Measurements from ENCODE around the gene TRMT10A. TPM values are rescaled to one million over a fixed set of nuclear protein-coding genes. Genes with fewer than 3 reads are reported as not detected.

The TRMT10A gene
- polyA plus RNA-seq, 1 donor from 2014 or later: 10.5 TPM

DNA sequence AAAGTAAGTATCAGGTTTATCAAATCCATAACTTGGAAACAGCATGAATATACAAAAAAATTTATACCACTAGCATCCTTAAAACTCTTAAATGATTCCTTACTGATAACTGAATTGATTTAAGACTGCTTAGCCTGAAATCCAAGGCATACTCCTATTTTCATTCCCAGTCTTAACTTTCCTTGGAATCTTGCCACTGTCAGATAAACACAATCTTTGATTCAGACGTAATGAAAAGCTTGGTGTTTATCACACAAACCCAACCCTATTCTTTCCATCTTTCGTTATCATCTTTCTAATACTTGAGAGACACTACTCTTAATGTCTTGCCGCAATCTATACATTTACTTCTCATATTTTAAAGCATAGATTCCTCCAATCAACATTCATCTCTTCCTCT, 33.9 kb downstream of the TRMT10A start:
- Histone ChIP-seq H3K27ac (ENCODE audit: low read length) (no peak overlapping the region), H4K20me1 (ENCODE audit: insufficient read depth) (no peaks in the 10 kb centered on the region), H3F3A (ENCODE audit: insufficient read depth, low read length, poor library complexity, severe bottlenecking) (no peaks in the 10 kb centered on the region), H3K4me2 (ENCODE audit: low read length) (no peak overlapping the region), H3K9me2 (ENCODE audit: insufficient read depth, low read length) (no peaks in the 10 kb centered on the region), H3K9me3 (ENCODE audit: low read length) (no peaks in the 10 kb centered on the region), H2AFZ (ENCODE audit: low read depth, low read length) (no peak overlapping the region), H3K4me3 (ENCODE audit: low read length) (no peak overlapping the region), H3K27me3 (ENCODE audit: insufficient read depth, low read depth, low read length) (no peaks in the 10 kb centered on the region), H3K9ac (ENCODE audit: low read length) (no peak overlapping the region), H3K79me2 (replicated peaks; ENCODE audit: insufficient read depth, low read length) (no peaks in the 10 kb centered on the region), H3K36me3 (ENCODE audit: insufficient read depth, low read length) (no peaks in the 10 kb centered on the region)
- no peak for TF ChIP-seq EZH2 (IDR thresholded peaks at IDR 0.05; ENCODE audit: borderline replicate concordance, insufficient read depth, low read length, poor library complexity, severe bottlenecking)
- TF ChIP-seq TAF1 (IDR thresholded peaks at IDR 0.05; ENCODE audit: low read depth): no peak
- TF ChIP-seq CTCF (IDR thresholded peaks at IDR 0.05; ENCODE audit: poor library complexity, severe bottlenecking): no peak
- TF ChIP-seq POLR2AphosphoS5 (IDR thresholded peaks at IDR 0.05): no peak
- no peak for TF ChIP-seq REST (IDR thresholded peaks at IDR 0.05; ENCODE audit: borderline replicate concordance)
- TF ChIP-seq SMC3 (conservative IDR thresholded peaks at IDR 0.05; ENCODE audit: poor library complexity): no peak
- TF ChIP-seq MXI1 (conservative IDR thresholded peaks at IDR 0.05; ENCODE audit: poor library complexity, severe bottlenecking): no peak
- TF ChIP-seq RAD21 (conservative IDR thresholded peaks at IDR 0.05): no peak
- no peak for TF ChIP-seq EP300 (conservative IDR thresholded peaks at IDR 0.05; ENCODE audit: poor library complexity, severe bottlenecking)

- H3K27ac ChIP-seq (ENCODE audit: low read length): no peak overlapping the region
- no peaks in the 10 kb centered on the region for H3K27me3 ChIP-seq (ENCODE audit: insufficient read depth, low read depth, low read length)
- no peaks in the 10 kb centered on the region for H3K36me3 ChIP-seq (ENCODE audit: insufficient read depth, low read length)
- H4K20me1 ChIP-seq (ENCODE audit: insufficient read depth): no peaks in the 10 kb centered on the region
- TF ChIP-seq EP300 (conservative IDR thresholded peaks at IDR 0.05; ENCODE audit: poor library complexity, severe bottlenecking): no peak
- no peak for TF ChIP-seq MXI1 (conservative IDR thresholded peaks at IDR 0.05; ENCODE audit: poor library complexity, severe bottlenecking)
- no peak for TF ChIP-seq RAD21 (conservative IDR thresholded peaks at IDR 0.05)
- TF ChIP-seq POLR2AphosphoS5 (IDR thresholded peaks at IDR 0.05): no peak
- no peak for TF ChIP-seq TAF1 (IDR thresholded peaks at IDR 0.05; ENCODE audit: low read depth)
- no peak for TF ChIP-seq EZH2 (IDR thresholded peaks at IDR 0.05; ENCODE audit: borderline replicate concordance, insufficient read depth, low read length, poor library complexity, severe bottlenecking)
- no peaks in the 10 kb centered on the region for H3K9me2 ChIP-seq (ENCODE audit: insufficient read depth, low read length)
- no peaks in the 10 kb centered on the region for H3F3A ChIP-seq (ENCODE audit: insufficient read depth, low read length, poor library complexity, severe bottlenecking)
- no peaks in the 10 kb centered on the region for H3K9me3 ChIP-seq (ENCODE audit: low read length)
- H3K4me2 ChIP-seq (ENCODE audit: low read length): no peak overlapping the region
- no peaks in the 10 kb centered on the region for H3K79me2 ChIP-seq (replicated peaks; ENCODE audit: insufficient read depth, low read length)
- H3K9ac ChIP-seq (ENCODE audit: low read length): no peak overlapping the region
- no peak overlapping the region for H2AFZ ChIP-seq (ENCODE audit: low read depth, low read length)
- H3K4me3 ChIP-seq (ENCODE audit: low read length): no peak overlapping the region
These were observed 34.6 kb downstream of the TRMT10A start for GRCh38 chr4:99529228-99529627.

Measured in neural cell (in vitro differentiated cells).